ENCODE data around the gene IFT122. TPM values are rescaled to one million over a fixed set of nuclear protein-coding genes. Genes with fewer than 3 reads are reported as not detected.
"Not testable (repeated sequence)": the region's sequence is repeated elsewhere in the genome, so short reads cannot be mapped to it uniquely, and the experiment has no call there.

The IFT122 gene, protein sequence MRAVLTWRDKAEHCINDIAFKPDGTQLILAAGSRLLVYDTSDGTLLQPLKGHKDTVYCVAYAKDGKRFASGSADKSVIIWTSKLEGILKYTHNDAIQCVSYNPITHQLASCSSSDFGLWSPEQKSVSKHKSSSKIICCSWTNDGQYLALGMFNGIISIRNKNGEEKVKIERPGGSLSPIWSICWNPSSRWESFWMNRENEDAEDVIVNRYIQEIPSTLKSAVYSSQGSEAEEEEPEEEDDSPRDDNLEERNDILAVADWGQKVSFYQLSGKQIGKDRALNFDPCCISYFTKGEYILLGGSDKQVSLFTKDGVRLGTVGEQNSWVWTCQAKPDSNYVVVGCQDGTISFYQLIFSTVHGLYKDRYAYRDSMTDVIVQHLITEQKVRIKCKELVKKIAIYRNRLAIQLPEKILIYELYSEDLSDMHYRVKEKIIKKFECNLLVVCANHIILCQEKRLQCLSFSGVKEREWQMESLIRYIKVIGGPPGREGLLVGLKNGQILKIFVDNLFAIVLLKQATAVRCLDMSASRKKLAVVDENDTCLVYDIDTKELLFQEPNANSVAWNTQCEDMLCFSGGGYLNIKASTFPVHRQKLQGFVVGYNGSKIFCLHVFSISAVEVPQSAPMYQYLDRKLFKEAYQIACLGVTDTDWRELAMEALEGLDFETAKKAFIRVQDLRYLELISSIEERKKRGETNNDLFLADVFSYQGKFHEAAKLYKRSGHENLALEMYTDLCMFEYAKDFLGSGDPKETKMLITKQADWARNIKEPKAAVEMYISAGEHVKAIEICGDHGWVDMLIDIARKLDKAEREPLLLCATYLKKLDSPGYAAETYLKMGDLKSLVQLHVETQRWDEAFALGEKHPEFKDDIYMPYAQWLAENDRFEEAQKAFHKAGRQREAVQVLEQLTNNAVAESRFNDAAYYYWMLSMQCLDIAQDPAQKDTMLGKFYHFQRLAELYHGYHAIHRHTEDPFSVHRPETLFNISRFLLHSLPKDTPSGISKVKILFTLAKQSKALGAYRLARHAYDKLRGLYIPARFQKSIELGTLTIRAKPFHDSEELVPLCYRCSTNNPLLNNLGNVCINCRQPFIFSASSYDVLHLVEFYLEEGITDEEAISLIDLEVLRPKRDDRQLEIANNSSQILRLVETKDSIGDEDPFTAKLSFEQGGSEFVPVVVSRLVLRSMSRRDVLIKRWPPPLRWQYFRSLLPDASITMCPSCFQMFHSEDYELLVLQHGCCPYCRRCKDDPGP
- total RNA-seq: 10 to 100 TPM in 4 of 6 experiments, 1 to 10 TPM in 2; 7.1 to 16.8 (median 11.5) TPM
- long read RNA-seq, partial matches to known transcripts: 0 of 1 reads
- long read RNA-seq, other reads (novel, unspliced or antisense): 1 of 1 reads

DNA sequence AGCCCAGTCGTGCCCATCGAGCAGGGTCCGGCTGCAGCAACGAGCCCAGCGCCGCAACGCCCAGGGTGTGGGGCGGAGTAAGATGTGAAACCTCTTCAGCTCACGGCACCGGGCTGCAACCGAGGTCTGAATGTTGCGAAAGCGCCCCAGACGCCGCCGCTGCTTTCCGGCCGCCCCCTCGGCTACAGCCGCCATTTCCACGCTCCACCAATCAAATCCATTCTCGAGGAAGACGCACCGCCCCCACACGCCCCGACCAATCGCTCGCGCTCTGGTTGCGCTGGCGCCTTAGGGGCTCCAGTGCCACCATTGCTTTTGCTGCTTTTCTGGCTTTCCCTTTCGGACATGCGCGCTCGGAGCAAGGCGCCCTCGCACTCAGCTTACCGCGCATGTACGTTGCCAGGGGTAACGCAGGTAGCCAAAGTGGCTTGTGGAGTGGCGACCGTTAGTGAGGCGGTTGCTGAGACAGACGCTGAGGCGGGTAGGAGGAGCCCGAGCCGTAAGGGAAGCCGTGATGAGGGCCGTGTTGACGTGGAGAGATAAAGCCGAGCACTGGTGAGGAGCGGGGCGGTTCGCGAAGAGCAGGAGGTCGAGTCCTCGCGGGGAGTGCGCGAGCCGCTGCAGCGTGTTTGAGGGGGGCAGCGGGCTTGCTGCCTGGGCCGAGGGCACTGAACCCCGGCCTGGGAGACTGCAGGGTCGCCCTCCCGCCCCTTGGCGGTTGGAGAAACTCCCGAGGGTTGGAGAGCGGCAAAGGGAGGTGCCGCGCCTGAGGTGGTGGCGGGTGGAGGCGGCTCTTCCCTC lies at the start of gene IFT122, which contains the start of gene MBD4:
Gene IFT122, plus strand, starts transcription at position 408 of the 801 bp plus-strand sequence. Its CDS starts 107 bp downstream, at position 515.
Gene MBD4, minus strand, starts transcription at position 132 of the 801 bp plus-strand sequence. Its CDS starts 115 bp downstream, at position 17.
- peaks cover 0 to 64% (median 17%) of the 10 kb centered on the region in 4 donors for H3K4me1 ChIP-seq

DNA sequence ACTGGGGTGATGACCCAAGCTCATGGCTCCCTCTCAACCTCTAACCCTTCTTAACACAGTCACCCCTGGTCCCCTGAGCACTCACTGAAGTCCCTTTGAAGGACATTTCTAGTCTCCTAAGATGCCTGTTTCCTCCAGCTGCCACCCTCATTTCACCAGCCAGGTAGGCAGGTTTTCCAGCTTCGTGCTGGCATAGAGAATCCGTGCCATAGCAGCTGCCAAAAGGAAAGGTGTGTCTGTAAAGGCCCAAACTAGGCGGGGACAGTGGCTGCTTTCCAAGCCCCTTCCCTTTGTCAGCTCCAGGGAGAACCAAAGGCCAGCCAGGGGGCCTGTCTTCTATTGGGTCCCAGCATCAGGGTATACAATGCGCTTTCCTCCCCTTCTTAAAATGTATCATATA lies 48.4 kb upstream of the IFT122 start:
- H3K9me3 ChIP-seq; intact Hi-C loops (cut with DNase I); ATAC-seq; H3K27me3 ChIP-seq; H3K27ac ChIP-seq; H3K4me3 ChIP-seq; DNase-seq: not testable (repeated sequence)
- 77% methylated on average over 3 of the region's 4 CpGs for WGBS (ENCODE audit: insufficient coverage, low coverage, low lambda C conversion rate, missing lambda C conversion rate)
- Histone ChIP-seq H3K4me1 (peaks cover 0 to 12% (median 0%) of the 10 kb centered on the region in 4 donors), H3K36me3 (peaks cover 0 to 26% (median 6%) of the 10 kb centered on the region in 4 donors)

More for the DNA sequence above, at the start of gene IFT122, which contains the start of gene MBD4:
- Histone ChIP-seq H3K36me3 (peaks cover 0 to 19% (median 6%) of the 10 kb centered on the region in 4 donors), H3K27me3 (no peaks in the 10 kb centered on the region), H3K9me3 (no peaks in the 10 kb centered on the region), H3K4me3 (peak within 1 kb of the TSS; percentile 67 to 90 (median 80)), H3K27ac (peak within 1 kb of the TSS; percentile 82 to 87 (median 86))
- peak; percentile 85 to 95 (median 92) for ATAC-seq
- peak; percentile 97 to 99 (median 98) for DNase-seq
- TF ChIP-seq, protein P1, sequence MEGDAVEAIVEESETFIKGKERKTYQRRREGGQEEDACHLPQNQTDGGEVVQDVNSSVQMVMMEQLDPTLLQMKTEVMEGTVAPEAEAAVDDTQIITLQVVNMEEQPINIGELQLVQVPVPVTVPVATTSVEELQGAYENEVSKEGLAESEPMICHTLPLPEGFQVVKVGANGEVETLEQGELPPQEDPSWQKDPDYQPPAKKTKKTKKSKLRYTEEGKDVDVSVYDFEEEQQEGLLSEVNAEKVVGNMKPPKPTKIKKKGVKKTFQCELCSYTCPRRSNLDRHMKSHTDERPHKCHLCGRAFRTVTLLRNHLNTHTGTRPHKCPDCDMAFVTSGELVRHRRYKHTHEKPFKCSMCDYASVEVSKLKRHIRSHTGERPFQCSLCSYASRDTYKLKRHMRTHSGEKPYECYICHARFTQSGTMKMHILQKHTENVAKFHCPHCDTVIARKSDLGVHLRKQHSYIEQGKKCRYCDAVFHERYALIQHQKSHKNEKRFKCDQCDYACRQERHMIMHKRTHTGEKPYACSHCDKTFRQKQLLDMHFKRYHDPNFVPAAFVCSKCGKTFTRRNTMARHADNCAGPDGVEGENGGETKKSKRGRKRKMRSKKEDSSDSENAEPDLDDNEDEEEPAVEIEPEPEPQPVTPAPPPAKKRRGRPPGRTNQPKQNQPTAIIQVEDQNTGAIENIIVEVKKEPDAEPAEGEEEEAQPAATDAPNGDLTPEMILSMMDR (IDR thresholded peaks at IDR 0.05): no peak
- TF ChIP-seq POLR2A (IDR thresholded peaks at IDR 0.05): peak; percentile 84
- WGBS (ENCODE audit: insufficient coverage, low coverage, low lambda C conversion rate, missing lambda C conversion rate): 0% methylated on average over 21 of the region's 75 CpGs
- intact Hi-C loops (cut with DNase I): no loop called here

DNA sequence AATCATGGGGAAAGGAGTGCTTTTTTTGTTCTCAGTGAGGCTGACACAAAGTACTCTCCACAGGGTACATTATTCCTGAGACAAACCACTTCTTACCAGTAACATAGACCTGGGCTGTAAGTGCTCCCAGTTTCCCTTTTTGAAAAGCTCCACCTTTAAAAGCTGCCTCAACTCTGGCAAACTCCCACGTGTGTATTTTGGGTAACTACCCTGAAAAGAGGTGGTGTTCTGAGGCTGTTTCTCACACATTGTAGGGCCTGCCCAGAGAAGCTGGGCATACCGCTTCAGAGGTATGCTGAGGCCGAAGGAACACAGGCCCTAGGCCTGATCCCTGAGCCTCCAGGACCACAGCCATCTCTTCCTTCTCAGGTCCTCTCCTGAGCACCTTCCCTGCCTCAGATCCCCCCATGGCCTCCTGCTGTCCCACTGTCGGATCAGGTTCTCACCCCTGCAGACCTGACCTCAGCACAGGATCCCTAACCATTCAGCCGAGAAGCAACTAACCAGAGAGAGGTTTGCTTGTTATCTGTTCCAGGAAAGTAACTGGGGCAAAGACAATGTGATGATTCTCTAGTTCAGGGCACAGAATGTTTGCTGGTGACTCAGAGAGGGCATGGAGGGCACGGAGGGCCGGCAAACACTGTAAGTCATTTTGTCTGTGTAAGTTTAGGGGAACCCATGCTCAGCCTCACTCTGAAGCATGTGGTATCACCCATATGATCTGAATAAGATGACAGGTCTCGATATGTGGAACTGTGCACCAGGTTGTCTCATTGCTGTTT lies 47.7 kb upstream of the IFT122 start:
- ATAC-seq: peak in 3 of 4 donors; percentile 13 to 65 (median 50)
- H3K4me1 ChIP-seq: peaks cover 0 to 17% (median 0%) of the 10 kb centered on the region in 4 donors
- H3K9me3 ChIP-seq; intact Hi-C loops (cut with DNase I); H3K27ac ChIP-seq; H3K27me3 ChIP-seq; H3K4me3 ChIP-seq; DNase-seq: not testable (repeated sequence)
- peaks cover 0 to 26% (median 6%) of the 10 kb centered on the region in 4 donors for H3K36me3 ChIP-seq
- WGBS (ENCODE audit: insufficient coverage, low coverage, low lambda C conversion rate, missing lambda C conversion rate): 67% methylated on average over 2 of the region's 8 CpGs

DNA sequence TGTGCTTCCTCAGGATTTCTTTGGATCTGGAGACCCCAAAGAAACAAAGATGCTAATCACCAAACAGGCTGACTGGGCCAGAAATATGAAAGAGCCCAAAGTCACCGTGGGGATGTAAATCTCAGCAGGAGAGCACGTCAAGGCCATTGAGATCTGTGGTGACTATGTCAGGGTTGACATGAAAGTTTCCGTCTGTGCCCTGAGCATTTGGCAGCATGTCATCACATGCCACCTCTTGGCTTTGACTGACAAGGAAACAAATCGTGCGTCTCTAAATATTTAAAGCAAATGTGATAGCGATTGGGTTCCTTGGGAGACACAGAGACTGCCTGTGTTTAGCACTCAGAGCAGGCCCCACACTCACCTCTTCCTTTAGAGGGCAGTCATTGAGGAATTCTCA lies 46.8 kb upstream of the IFT122 start:
- no peak overlapping the region for H3K27ac ChIP-seq
- no peak for TF ChIP-seq POLR2A (IDR thresholded peaks at IDR 0.05)
- TF ChIP-seq, protein P1 (IDR thresholded peaks at IDR 0.05): no peak
- H3K27me3 ChIP-seq: no peaks in the 10 kb centered on the region
- intact Hi-C loops (cut with DNase I): no loop called here
- H3K4me1 ChIP-seq: peaks cover 0 to 27% (median 2%) of the 10 kb centered on the region in 4 donors
- no peak for ATAC-seq
- no peak overlapping the region for H3K4me3 ChIP-seq
- H3K36me3 ChIP-seq: peaks cover 0 to 26% (median 6%) of the 10 kb centered on the region in 4 donors
- no peak for DNase-seq
- WGBS (ENCODE audit: insufficient coverage, low coverage, low lambda C conversion rate, missing lambda C conversion rate): 59% methylated on average over 5 of the region's 6 CpGs
- no peaks in the 10 kb centered on the region for H3K9me3 ChIP-seq

DNA sequence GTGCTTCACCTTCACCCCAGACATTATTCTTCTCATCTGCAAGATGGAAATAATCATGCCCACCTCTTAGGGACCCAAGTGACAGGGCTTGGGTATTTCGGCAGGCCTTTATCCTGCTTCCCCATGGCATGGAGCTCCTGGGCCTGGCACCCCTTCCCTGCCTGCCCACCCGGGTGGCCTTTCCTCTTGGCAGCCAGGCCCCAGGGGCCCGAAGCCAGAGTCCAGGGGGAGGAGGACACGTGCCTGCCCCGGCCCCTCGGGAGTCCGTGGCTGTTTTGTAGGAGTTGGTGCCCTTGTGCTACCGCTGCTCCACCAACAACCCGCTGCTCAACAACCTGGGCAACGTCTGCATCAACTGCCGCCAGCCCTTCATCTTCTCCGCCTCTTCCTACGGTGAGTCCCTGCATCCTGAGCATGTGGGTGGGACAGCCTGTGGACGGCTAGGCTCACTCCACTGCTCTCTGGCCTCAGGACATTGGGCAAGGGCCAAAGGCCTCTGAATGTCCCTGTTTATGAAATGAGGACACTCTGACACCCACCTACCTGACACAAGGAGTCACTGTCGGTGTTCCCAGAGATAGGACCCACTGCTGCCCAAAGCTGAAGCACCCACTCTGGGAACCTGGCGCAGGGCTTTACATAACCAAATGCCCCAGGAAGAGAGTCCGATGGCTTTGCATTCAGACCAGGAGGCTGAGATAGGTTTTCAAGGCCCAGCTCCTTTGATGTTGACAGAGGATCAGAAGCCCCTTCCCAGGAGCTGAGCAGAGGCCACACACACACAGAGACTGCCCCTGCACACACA lies 46.1 kb upstream of the IFT122 start:
- H3K27ac ChIP-seq; intact Hi-C loops (cut with DNase I): not testable (repeated sequence)
- peaks cover 0 to 26% (median 6%) of the 10 kb centered on the region in 4 donors for H3K36me3 ChIP-seq

More for the DNA sequence above, 46.1 kb upstream of the IFT122 start:
- H3K27me3 ChIP-seq, H3K9me3 ChIP-seq, DNase-seq, H3K4me3 ChIP-seq: not testable (repeated sequence)
- 49% methylated on average over 4 of the region's 17 CpGs for WGBS (ENCODE audit: insufficient coverage, low coverage, low lambda C conversion rate, missing lambda C conversion rate)
- peaks cover 0 to 30% (median 2%) of the 10 kb centered on the region in 4 donors for H3K4me1 ChIP-seq
- peak in 3 of 4 donors; percentile 51 for ATAC-seq

Data from right lobe of liver (tissue), 6 donors.